ENCODE measurements around the gene IFT43. TPM values are rescaled to one million over a fixed set of nuclear protein-coding genes. Genes with fewer than 3 reads are reported as not detected.
A peak's percentile ranks its signal among the peaks of the same experiment; 100 is the strongest.

IFT43 gene
- total RNA-seq, 2 donors from 2014 or later = 43.1 to 48.5 TPM

DNA sequence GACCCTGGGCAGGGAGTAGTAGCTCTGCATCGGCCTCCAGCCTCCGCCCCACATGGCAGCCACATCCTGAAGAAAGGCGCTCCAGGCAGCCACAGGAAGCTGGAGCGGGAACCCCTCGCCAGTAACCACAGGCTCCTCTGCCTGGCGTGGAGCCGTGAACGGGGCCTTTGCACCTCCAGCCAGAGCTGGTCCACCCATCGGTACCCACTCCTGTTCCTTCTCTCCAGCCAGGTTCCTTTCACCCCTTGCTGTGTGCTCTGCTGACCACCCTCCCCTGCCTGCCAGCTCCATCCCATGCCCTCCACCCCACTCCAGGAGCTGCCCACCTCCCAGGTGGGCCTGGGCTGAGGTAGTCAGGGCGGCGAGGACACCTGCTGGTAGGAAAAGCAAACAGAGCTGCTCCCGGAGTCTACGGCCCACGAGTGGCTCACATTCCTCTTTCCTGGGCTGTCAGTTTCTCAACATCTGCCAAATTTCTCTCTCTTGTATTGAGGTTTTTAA is 6.4 kb upstream of the IFT43 start:
- ATAC-seq (peak; percentile 7 to 8), DNase-seq (no peak)
- intact Hi-C loops (cut with DNase I) = no loop called here

DNA sequence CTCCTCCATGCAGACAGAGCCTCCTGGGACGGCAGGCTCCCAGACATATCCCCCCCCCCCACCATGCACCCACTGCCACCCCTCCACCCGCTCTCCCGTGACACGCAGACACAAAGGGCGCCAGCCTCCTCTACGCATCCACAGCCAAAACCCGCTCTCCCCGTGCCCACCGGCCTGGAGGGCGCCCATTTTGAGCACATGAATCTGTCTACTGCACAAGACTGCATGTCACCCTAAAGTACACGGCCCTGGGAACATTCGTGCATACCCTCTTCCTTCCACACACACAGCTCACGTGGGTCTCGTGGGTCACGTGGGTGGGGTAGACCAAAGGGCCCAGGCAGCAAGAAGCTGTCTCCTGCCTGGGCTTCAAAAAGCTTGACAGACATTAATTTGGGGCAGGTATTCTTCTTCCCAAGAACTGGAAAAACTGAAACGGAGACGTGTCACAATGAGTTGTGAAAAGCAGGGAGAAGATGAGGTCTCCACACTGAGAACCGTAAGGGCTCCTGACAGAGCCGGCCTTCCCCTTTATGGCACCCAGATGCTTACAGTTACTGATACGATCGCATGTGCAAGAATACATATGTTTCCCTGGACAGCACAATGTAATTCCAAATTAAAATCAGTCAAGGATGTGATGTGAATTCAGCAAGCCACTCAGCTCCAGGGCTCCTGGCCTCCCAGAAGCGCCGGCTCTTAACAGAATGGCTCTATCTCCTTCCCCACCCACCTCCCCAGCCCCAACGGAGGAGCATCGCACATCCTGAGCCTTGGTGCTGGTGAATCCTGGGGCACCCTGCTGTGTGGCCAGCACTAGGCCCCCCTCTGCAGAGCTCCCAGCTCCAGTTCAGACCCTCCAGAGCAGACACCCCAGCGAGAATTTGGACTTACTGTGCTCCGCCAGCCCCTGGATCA is 5.7 kb upstream of the IFT43 start:
- DNase-seq (peak; percentile 43), ATAC-seq (no peak)
- intact Hi-C loops (cut with DNase I) = loop anchor here (2.0 to 10.0 kb wide), 7 partner anchors 73 to 403 kb away; partner anchors contain the start of gene FLVCR2 (in 1 of the 2)

DNA sequence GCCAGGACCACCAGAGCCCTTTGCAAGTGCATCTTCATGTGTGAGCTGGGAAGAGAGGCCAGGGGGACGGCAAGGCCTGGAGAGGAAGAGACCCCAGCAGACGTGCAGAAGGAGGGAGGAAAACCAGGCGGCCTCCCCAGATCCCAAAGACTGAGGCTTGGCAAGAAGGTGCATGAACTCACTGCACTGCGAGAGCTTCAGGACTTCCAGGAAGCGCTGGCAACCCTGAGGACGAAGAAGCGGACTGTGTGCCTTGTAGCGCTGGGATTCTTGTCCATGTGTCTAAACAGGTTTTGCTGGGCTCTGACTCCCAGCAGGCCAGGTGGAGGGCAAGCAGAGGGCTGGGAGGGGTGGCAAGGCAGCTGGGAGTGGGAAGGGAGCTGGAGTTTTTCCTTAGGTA is 4.7 kb upstream of the IFT43 start:
- intact Hi-C loops (cut with DNase I) = loop anchor here (2.0 to 10.0 kb wide), 7 partner anchors 74 to 404 kb away; partner anchors contain the start of gene FLVCR2 (in 1 of the 2)
- DNase-seq (peak; percentile 44), ATAC-seq (no peak)

DNA sequence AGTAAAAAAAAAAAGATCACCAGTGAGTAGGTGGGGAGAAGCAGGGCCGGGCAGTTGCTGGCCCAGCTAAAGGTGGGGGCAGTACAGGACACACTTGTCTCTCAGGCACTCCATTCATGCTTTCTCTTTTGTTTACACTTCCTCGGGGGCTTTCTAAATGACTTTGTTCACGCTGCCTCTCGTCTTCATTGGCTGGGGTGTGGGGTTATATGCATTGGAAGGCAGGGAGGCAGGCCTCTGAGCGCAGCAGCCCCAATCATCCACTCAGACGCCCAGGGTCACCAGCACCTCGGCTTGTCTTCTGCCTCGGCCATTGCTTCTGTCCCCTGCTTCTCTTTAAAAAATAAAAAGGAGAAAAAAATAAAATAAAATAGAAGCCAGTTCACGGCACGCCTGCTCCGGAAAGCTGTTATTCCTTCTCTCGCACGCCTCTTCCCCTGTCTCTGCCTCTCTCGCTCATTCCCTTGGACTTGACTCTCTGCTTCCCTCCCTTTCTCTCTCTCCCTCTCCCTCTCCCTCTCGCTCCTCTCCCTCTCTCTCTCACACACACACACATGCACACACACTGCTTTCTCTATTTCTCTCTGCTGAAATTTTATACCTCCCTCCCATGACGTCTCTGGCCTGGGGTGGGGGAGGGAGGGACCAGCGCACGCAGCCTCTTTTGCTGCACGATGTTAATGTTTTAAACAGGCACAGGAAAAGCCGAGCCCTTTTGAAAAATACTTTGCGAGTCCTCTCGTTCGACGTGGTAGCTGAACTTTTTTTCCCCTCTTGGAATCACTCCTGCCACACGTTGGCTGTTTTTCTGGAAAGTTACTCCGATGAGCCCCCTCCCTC is 3.9 kb upstream of the IFT43 start, which contains the start of gene TGFB3:
TGFB3 (minus strand) TSS at position 570 of the 840 bp plus-strand sequence. CDS start 1,102 bp downstream, outside the sequence.
- ATAC-seq = peak; percentile 71 to 85
- peak; percentile 74 for DNase-seq
- intact Hi-C loops (cut with DNase I) = loop anchor here (2.0 to 10.0 kb wide), 7 partner anchors 74 to 404 kb away; partner anchors contain the start of gene FLVCR2 (in 1 of the 2)

DNA sequence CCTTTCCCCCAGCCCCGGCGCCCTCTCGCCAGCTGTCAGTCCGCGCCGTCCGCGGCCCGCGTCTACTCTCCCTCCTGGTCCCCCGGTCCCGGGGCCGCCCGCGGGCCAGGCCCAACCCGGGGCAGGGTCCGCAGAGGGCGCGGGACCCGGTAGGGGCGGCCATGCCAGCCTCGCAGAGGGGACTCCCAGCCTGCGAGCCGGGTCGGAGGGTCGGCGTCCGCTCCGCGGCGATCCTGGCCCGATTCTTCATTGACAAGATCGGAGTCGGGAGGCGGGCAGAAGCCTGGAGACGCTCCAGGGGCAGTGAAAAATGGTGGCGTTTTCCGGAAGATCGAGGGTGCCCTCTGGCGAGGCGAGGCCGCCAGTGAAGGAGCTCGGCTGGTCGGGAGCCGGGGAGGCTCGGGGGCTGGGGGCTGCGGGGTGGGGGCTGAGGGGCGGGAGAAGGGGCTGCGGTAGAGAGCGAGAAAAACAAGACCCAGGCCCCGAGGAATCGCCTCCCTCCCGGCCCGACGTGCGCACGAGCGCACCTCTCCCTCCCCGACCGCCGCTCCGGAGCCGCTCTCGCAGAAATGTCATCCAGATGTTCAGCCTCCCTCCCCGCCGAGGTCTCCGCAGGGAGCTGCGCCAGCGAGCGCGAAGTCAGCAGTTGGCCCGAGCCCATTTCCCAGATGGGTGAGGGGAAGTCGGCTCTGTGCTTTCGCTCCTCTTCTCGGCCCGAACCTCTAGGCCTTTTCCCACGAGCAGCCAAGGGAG is 3.1 kb upstream of the IFT43 start:
- intact Hi-C loops (cut with DNase I) = loop anchor here (5.0 to 10.0 kb wide), 5 partner anchors 75 to 405 kb away; partner anchors contain the start of gene FLVCR2 (in 1 of the 2)
- ATAC-seq = peak; percentile 73 to 76

DNA sequence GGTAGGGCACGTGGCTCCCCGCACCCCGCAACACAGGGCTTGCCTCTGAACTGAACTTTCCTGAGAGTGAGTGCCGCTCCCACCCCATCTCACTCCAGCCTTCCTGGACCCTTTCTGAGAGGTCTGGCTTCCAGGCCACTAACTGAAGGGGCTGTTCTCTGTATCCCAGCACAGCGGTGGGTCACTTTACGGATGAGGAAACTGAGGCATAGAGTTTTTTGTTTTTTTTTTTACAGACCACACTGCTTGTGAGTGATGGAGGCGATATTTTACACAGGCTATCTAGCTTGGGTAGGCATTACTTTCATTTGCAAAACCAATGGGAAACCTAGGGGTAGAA is 2.6 kb upstream of the IFT43 start:
- DNase-seq = no peak
- no peak for ATAC-seq
- intact Hi-C loops (cut with DNase I) = loop anchor here (5.0 to 10.0 kb wide), 5 partner anchors 76 to 406 kb away; partner anchors contain the start of gene FLVCR2 (in 1 of the 2)

More for the DNA sequence above, 3.1 kb upstream of the IFT43 start:
- peak; percentile 89 for DNase-seq

DNA sequence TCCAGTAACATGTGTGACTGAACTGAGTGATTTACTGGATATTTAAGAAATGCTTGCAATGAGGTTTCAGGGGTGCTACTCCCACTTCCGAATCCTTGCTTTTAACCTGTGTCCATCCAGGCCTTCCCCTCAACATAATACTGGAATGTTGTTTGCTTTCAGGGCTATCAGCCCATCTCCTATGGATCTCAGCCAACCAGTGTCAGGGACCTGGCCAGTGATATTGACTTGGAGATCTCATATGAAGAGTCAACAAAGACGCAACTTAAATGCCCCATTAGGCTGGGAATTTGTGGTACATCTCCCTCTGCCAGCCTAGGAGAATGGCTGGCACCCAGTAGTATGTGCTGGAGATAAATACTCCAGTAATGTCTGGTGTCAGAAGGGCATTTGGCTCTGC is 889 bp upstream of the IFT43 start:
- intact Hi-C loops (cut with DNase I) = loop anchor here (5.0 to 10.0 kb wide), 5 partner anchors 77 to 407 kb away; partner anchors contain the start of gene FLVCR2 (in 1 of the 2)
- no peak for ATAC-seq

DNA sequence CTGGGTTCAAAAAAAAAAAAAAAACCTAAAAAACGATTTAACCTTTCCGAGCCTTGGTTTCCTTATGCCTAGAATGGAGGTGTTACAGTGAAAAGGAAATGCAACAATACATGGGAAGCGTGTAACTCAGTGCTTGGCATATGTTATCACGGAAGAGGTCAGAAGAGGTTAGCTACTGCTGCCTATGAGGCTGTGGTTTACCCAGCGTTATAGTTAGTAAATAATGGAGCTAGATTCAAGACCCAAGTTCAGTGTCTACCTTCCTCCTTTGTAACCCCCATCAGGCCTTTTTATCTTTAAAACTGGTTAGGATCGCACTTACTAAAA is 839 bp downstream of the IFT43 start:
- ATAC-seq (no peak), DNase-seq (no peak)
- intact Hi-C loops (cut with DNase I) = loop anchor here in 1 of 2 donors (10.0 kb wide), 1 partner anchor 182 kb away; no protein-coding TSS in a partner anchor

More for the DNA sequence above, 889 bp upstream of the IFT43 start:
- DNase-seq = no peak

DNA sequence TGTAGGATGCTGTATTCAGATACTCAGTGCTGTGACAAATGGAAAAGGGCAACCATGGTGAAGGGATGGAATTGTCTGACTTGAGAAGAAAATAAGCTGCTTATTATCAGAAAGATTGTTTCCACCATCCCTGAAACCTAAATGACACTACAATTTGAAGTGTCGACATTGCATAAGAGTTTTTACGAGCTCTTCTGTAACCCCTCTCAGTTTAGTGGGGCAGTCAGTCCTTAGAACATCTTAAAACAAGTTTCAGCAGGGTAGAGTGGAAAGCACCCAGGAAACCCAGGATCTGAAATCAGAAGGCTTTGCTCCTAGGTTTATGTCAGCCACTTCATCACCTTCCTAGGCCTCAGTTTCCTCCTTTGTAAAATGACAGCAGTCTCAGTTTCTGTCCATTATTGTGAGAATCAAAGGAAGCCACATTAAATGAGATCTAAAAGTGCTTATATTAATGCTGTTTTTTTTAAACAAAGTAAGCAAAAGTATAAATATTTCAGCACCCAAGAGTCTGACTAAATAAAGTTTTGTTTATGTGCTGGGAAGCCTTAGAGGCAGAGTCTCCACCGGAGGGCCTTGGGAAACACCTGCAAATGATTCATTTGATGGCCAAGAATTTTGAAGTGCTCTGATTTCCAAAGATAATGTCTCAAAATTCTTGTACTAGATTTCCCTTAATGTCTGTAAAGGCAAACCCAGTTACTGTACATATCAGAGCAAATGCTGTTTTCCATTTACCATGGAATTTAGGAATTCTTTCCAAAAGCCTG is 1.8 kb downstream of the IFT43 start:
- DNase-seq (no peak), ATAC-seq (no peak)
- intact Hi-C loops (cut with DNase I) = loop anchor here in 1 of 2 donors (10.0 kb wide), 1 partner anchor 183 kb away; no protein-coding TSS in a partner anchor

DNA sequence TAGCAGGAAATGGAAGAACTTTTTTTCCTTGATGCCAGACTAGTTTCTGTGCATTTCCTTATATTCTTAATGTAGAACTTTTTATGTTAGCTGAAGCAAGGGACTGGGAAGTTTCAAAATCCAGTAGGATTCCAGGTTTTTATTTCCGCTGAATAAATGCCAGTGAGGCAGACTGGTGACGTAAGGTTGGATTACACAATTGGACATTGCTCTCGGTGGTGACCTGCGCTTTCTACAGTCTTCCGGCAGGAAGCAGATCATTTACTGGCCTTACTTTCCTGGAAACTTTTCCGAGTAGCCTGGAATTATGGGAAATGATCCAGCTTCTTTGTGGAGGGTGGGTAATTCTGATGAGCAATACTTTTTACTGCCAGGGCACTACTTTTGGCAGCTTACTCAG is 3.6 kb downstream of the IFT43 start:
- intact Hi-C loops (cut with DNase I) = loop anchor here in 1 of 2 donors (10.0 kb wide), 1 partner anchor 184 kb away; no protein-coding TSS in a partner anchor
- peak; percentile 52 for DNase-seq
- ATAC-seq = peak; percentile 21 to 54

DNA sequence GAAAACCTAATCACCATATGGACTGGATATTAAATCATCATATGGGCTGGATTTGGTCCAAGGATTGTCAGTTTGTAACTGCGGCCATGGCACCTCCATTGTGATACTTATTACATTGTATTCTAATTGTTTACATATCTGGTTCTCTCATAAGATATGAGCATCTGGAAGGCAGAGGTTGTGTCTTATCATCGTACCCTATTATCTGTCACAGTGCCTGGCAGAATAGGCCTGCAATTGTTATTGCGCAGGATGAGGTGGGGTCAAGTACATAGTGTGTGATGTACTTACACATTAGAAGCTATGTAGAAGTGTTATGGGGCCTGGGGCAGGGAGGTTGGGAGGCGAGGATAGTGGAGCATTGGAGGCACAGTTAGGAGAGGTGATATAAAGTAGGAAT is 4.7 kb downstream of the IFT43 start:
- DNase-seq (no peak), ATAC-seq (no peak)
- intact Hi-C loops (cut with DNase I) = no loop called here

DNA sequence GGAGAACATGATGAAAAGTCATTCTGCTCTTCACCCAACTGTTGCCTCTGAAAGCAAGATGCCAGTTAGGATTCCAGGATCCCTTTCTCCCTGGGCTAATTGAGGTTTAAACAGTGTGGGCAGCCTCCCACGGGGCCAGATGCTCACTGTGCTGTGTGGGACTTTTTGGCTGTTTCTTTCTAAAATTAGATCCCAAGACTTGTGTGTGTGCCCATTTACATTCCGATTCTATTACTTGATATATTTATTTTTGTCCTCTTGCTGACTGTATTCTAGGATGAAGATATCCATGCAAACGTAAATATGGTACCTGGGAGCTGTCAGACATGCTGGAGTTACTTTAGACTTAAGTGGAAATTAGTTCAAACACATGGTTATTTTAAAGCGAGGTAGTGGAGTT is 6.2 kb downstream of the IFT43 start:
- intact Hi-C loops (cut with DNase I) = no loop called here
- ATAC-seq (peak in 1 of 2 donors; percentile 12), DNase-seq (no peak)

DNA sequence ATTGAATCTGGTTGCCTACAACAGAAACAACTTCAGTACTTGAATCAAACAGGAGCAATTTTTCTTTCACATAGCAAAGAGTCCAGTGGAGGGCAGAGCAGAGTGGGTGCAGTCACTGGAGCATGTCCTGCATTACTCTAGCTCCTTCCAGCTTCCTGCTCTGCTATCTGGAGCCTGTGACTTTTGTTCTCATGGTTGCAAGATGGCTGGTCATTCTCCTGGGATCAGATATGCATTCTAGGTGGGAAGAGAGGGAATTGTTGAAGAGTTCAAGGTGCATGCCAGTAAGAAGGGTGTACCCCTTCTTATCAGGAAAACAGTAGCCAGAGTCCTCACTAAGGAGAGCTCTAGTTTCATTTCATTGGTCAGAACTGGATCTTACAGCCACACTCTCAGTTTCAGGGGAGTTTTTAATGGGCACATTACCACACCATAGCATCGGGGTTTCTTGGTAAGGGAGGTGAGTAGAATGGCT is 8.0 kb downstream of the IFT43 start:
- ATAC-seq = no peak
- intact Hi-C loops (cut with DNase I) = no loop called here
- no peak for DNase-seq

DNA sequence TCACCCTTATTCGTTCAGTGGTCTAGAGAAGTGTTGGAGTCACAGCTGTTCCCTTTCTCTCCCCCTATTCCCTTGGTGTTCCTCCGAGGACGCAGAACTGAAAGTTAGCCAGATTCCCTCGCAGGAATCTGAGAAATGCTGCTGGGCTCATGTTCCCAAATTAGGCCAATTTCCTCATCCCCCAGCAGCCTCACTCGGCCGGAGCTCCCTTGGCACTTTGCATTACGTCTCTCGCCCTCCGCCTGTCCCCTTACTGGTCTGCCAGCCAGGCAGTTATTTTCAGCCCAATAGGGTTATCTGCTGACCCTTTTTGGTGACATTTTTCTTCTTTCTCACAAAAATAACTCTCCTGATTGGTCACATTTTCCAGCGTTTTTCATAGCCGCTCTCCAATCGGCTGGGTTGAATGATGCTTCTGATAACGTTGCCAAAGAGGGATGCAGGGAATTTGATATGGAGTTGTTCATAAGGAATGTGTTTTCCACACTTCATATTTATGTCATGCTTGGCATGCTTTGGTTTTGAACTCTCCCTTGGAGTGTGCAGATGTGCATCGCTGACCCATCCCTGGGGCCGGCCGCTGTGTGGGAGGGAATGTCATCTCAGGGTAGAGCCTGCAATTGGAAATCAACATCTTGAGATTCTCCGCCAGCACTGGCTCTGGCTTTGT is 9.9 kb downstream of the IFT43 start:
- intact Hi-C loops (cut with DNase I) = no loop called here
- DNase-seq (peak; percentile 77), ATAC-seq (peak; percentile 86 to 91)

DNA sequence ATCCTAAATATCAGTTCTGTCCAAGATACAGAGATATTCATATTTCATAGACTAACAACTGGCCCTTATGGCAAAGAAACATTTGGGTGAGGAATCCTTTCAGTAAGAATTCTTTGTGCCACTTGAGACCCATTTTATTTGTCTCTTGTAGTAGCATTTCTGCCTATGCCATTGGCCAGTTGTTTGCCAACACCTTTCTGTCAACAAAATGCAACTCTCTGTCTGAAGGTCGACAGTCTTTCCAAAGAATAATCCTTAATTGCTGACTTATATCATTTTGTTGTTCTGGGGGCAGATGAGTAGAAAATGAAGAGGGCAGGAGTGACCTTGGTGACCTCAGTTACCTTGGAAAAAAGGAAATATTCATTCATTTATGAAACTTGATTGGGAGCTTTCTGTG is 10.9 kb downstream of the IFT43 start:
- no peak for DNase-seq
- no peak for ATAC-seq
- intact Hi-C loops (cut with DNase I) = no loop called here

DNA sequence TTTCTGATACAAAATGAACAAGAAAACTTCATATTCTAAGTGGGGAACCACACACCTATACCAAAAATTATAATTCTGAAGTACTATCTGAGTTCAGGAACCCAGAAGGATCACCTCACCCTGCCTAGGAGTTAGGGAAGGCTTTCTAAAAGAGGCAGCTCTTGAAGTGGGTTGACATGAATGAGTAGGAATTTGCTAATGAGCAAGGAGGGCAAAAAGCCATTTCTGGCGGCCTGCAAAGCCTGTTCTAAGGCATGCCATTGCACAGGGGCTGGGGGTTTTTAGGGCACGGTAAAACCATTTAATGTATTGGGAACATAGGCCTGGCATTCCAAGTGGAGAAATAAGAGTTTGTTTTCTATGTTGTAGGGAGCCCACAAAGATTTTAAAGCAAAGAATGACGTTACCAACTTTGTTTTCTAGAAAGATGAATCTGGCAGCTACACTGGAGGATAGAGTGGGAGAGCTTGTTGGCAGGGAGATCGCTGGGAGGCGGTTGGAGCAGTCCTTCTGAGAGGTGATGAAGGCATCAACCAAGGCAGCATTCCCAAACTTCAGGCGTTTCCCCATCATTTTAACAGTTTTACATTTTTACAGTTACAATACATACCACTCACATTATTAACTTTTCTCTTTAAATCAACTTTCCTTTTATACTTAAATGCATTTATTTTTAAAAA is 14.1 kb downstream of the IFT43 start:
- DNase-seq = no peak
- intact Hi-C loops (cut with DNase I) = no loop called here
- peak in 1 of 2 donors; percentile 74 for ATAC-seq

Data from left cardiac atrium (tissue), 4 donors.